NCI-H2227 treated with DMSO at 0.1 percent for 48 hours (cell line): ENCODE data around the gene MOSPD3.

Experiments
- DNase-seq: peaks from one replicate; lab custom pipeline; 2025; lab: John Stamatoyannopoulos, UW

MOSPD3 gene

DNA sequence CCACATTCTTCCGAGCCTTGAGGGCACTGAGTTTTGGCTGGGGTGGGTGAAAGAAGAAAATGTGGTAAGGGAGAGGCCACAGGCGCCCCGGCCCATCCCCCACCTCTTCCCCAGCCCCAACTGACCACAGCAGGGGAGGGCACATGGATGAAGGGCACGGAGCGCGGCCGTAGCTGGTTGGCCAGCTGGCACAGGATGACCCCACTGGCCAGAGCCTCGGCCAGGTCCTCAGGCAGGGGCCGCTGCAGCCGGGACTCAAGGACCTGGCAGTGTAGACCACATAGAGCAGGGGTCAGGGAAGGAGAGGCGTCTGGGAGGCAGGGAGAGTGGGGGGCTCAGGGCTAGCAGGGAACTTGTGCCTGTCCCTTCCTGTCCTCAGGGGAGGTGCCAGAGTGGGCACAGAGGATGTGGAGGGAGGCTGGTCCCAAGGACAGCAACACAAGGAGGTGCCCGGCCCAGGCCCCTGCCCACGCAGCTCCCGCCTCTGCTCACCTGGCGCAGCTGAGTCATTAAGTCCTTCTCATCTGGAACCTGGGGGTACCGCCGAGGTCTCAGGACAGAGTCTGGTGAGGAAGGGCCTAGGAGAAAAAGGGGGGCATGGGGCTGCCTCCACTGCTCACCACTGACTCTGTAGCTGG, 36.5 kb upstream of the MOSPD3 start:
- no peak for DNase-seq

DNA sequence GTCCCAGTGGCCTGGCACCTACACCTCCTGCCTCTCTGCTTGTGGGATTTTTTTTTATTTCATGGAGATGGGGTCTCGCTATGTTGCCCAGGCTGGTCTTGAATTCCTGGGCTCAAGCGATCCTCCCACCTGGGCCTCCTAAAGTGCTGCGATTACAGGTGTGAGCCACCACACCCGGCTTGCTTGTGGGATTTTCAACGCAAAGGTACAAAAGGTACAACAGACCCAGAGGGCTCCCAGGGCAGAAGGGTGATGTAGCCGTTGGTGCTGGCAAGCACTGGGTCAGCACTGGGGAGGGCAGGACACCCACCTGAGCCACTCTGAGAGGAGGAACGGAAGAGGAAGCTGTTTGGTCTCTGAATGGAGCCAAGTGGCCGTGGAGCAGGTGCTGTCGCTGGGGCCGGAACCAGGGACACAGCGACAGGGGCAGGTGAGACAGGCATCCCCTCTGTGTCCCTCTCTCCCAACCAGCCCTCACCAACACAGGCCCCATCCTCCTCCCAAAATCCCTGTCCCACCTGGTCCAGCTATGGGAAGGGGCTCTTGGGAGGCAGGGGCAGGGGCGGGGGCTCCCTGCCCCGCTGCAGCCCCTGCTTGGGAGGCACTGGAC, 35.9 kb upstream of the MOSPD3 start:
- no peak for DNase-seq

DNA sequence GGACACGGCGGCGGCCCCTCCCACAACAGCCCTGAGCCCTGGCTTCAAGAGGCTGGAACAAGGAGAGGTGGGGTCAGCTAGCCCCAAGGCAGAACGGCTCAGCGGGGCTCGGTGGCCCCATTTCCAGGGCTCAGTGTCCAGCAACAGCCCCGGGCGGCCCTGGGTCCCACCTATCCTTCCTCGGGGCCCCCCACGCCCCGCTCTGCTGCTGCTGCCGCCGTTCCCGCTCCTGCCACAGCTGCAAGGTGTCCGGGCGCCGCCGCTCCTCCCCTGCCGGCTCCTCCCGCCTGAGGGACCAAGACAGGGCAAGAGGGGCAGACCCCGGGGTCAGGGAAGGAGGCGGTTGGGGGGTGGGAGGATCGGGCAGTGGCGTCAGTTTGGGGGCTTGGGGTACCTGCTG, 35.2 kb upstream of the MOSPD3 start:
- DNase-seq, result no peak

DNA sequence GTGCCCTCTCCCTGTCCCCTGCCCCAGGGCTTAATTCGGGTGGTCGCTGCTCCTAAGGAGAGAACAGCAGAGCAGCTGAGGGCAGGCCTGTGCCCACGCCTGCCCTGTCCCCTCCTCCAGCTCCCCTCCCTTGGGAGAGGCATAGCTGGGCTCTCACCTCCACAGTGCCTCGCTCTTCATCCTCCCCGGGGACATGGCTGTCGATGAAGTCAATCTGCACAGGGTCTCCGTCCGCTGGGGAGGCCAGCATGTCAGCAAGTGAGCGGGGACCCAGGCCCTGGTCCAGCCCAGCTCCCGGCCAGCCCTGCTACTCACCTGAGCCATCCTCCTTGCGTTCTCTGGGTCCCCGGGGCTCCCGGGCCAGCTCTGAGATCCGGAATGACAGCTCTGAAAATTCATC, 34.8 kb upstream of the MOSPD3 start:
- DNase-seq, result no peak

DNA sequence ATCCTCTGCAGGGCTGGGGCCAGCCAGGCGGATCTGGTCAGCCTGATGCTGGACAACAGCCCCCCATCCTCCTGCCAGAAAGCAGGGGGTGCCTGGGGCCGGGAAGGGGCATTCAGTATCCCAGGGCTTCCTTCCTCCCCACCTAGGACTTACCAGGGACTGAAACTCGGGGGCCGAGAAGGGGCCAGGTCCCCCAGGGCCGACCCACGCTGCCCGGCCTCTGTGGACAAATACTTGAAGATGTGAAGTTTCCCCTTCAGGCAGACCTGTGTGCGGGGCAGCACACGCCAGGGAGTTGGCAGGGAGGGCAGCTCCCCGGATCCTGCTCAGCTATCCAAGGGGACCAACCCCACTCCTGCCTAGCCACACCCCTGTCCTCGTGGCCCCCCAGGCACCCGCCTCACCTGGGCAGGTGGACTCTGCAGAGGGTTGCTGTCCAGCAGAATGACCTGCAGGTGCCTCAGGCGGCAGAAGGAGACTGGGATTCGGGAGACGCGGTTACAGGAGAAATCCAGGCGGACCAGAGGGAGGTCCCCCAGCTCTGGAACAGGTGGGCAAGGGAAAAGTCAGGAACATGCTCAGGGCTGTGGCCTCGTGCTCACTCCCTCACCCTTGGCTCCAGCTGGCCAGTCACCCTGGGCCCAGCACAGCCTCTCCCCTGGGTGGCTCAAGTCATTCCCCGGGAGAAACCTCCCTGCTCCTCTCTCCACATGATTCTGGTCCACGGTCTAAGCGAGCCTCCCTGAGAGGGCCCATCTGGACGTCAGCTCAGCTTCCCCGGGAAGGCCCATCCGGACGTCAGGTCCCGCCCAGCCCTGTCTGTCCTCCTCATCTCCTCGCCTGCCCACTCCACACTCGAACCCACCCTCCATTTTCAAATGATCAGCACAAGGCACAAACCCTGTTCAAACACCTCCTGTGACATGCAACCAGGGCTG, 33.8 kb upstream of the MOSPD3 start:
- DNase-seq, result no peak

DNA sequence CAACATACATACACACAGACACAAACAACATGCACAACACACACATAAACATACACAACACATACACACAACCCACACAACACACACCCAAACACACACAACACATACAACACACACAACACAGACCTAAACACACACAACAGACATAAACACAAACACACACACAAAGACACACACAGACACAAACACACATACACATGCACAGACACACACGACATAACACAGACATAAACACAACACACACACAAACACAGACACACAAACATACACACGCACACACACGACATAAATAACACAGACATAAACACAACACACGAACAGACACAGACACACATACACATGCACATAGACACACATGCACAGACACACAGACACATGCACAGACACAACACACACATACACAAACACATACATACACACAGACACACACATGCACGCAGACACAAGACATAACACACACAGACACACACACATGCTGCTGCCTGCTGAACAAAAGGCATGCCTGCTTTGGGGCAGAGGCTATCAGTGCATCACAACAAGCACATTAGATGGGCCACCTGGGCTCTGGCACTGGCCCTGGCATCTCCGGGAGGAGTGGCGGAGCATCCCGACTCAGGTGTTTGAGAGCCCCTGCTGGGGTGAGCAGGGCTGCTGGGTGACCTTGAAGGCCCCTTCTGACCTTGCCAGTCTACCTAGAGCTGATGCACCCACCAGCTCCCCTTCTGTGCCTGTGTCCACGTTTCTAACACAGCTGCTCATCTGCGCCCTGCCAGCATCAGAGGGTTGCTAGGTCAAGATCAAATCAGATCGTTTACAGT, 31.7 kb upstream of the MOSPD3 start:
- DNase-seq, result no peak

DNA sequence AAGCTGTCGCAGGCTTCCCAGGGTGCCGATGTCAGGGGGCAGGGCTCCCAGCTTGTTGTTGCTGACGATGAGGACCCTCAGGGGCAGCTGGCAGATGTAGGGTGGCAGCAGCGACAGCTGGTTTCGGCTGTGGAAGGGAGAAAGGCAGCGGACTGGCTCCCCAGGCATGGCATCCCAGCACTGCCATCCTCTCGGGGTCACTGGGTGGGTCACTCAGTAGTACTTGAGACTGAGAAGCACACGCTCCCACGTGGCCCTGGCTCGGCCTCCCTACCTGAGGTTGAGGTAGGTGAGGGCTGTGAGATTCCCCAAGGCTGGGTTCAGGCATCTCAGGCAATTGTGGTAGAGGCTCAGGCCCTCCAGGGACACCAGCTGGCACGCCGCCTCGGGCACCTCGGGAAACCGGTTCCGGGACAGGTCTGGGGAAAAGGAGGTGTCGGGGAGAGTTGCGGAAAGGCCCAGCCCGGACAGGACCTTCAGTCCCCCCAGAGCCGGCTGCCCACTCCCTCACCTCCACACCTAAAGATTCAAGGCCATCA, 30.2 kb upstream of the MOSPD3 start:
- no peak for DNase-seq

DNA sequence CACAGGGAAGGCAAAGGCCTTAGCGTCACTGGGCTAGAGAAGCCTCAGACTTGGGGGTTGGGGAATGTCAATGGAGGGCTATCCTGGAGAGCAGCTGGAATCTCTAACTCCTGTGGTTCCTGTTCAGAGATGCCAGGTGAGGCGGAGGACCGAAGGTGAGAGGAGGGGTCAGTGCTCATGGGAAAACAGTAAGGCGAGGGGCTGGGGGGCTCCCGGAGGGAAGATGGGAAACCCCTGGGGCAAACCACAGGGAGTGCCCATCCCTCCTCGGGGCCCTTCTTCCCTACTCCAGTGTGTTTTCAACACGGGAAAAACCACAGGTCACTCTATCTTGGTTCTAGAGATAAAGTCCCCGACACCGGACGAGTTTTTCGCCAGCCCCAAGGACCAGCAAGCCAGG, 29.7 kb upstream of the MOSPD3 start:
- DNase-seq, result no peak

DNA sequence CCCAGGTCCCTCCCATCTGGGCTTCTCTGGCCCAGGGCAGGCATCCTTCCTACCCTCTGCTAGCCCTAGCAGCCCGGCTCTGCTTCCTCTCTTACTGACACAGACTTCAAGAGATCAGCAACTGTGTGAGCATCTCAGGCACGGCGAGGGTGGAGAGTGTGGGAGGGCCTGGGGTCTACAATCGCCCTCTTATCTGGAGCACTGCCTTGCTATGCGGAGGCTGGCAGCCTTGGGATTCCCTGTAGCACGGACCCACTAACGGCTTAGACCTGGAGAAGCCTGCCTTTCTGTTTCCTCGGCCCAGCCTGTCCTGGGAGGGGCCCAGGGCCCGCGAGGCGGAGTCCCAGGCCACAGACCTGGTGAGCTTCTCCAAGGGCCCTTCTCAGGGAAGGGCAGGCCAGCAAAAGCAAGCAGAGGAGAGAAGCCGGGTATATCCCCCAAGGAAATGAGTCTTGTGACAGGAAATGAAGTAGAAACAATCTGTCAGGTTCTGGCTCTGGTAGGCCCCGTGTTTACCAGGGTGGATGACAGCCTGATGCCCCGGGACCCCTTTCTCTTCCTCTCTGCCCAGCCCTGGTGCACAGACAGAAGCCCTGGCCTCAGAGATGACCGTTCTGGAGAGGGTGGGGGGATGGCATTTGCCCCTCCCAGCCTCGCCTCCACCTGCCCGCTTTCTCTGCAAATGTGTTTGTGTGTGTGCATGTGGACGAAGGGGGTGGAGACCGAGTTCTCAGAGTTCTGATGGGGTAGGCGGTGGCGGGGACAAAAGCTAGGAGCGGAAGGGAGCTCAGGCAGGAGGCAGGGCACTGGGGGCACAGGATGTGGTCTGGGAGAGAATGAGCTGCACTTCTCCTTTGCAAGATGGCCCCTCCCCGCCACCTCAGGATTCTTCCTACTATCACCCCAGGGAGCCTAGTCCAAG, 28.9 kb upstream of the MOSPD3 start:
- DNase-seq, result peak; percentile 34

DNA sequence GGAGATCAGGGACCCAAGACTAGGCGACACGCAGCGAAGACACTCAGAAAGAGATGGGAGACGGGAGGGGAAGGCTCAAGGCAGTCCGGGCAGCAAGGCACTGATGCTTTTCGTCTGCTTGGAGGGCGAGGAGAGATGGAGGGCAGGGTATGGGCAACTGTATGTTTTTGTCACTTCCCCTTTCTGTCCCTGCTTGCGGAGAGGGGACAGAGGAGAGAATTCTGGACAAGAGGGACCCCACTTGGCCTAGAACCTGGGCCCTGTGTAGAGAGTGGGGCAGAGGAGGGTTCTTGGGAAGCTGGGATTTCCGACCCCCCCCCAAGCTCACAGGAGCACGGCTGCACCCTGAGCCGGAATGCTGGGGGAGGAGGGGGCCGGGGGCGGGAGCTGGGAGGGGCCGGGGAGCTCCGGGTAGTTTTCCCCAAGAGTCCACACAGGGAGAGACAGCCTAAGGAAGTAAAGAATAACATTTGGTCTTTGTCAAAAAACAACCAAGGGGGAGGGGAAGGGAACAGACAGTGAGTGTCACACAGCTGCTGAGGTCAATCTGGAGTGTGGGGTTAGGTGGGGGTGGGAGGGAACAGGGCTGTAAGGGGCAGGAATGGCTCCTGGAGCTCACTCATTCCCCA, 28.2 kb upstream of the MOSPD3 start:
- peak; percentile 45 for DNase-seq

DNA sequence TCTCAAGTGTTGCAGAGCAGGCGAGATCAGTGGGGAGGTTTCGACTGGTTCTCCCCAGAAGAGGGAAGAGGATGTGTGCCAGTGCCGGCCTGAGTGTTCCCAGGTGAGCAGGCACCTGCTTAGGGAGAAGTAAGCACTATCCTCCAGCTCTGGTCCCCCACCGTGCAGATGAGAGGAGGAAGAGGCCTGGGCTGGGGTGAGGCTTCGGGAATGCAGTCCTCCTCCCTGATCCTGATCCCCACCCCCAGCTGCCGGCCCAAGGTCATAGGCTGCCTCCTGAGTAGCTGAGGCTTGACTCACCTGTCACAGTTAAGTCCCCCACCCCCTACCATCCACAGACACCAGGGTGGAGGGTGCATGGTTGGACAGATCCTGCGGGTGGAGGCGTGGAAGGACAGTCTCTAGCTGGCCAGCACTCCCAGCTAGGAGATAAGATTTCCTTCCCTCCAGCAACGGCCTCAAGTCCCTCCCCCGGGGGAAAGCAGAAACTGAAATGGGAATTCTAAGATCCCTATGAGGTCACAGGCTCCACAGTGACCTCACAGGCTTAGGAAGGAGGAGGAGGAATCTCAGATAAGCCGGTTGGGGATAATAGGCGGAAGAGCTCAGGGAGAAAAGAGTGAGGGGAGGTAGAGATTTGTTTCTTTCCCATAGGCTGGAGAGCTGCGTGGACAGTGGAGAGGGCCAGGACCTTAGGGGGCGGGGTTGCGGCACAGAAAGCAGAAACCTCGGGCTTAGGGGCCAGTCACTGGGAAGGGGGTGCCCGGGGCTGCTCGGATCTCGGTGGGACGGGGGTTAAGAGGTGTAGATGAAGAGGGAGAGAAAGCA, 27.4 kb upstream of the MOSPD3 start:
- peak; percentile 27 for DNase-seq

DNA sequence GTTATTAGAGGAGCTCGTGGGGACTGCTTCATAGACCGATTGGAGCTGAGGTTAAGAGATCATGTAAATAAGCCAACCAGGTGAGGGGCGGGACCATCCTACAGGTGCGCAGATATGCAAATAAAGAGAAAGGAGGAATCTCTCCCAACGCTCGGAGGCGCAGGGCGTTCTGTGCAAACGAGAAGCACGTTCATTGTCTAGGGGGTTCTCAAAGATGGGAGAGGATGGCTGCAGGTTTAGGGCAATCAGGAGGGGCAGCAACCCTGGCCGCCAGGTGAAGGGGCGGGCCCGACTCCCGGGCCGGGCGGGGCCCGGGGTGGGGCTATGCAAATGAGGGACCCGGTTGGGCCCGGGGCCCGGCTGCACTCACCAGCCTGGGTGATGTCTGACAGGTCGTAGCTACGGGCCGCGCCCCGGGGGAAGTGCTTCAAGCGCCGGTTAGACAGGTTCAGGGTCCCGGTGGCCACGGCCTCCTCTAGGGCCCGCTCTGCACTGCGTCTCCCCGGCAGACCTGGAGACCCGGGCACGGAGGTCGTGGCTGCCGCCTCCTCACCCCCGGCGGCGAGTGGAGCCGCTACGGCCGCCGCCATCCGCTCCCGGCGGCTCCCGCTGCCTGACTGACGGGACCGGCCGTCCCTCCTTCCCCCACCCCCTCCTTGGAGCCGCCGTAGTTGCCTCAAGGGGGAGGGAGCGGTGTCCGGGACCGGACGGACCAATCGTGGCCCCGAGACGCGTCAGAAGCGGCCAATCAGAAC, 26.7 kb upstream of the MOSPD3 start, which contains the start of gene LRCH4:
Gene LRCH4 (minus strand): TSS at position 619 of the 755 bp plus-strand sequence. CDS start 29 bp downstream, at position 590.
- no peak for DNase-seq

DNA sequence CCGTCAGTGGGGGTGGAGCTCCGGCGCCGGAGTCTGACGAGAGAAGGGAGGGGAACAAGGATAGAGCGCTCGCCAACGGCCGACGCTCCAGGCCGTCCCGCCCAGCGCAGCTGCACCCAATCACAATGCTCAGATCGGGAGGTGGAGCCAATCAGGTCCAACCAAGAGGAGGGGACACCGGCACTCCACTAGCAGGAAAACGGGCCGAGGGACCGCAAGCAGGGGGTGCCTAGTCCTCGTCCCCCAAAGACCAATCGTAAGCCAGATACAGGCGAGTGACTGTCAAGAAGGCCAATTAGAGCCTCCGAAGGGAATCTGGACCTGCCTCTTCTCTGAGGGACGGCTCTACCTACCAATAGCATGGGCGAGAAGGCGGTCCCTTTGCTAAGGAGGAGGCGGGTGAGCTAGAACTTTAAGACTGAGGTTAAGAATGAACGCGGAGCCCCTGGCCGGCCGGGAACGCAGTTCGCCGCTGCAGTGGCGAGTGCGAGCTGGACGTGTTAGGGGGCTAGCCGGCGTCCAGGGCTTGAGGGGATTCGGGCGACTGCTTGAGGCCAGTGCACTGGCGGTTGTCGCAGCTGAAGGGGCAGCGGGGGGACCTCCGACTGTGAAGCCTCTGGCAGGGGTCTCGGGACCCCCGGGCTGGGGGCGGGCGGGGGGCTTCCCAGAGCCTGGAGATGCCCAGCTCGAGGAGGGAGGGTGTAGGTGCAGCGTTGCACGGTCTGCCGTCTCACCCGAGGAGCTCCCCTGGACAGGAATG, 25.9 kb upstream of the MOSPD3 start, which contains the start of gene FBXO24:
Gene FBXO24 (plus strand): TSS at position 63 of the 760 bp plus-strand sequence. CDS start 298 bp downstream, at position 361.
- DNase-seq, result peak; percentile 99

DNA sequence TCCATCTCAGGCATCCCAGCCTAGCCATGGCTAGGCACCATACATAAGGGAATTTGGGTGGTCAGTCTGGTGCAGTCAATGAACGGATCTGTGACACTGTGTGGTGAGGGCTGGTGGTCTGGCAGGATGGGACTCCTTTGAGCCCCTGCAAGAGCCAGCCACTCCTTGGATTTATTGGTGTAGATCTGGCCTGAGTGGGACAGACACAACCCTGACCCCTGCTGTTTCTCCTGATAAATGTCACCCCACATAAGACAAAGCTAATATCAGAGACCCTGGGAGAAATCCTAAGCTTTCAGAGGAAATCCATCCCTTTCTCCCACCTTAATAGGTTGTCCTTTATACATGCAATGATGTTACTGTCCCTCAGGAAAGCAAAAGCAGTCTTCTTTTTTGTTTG, 23.9 kb upstream of the MOSPD3 start:
- no peak for DNase-seq

DNA sequence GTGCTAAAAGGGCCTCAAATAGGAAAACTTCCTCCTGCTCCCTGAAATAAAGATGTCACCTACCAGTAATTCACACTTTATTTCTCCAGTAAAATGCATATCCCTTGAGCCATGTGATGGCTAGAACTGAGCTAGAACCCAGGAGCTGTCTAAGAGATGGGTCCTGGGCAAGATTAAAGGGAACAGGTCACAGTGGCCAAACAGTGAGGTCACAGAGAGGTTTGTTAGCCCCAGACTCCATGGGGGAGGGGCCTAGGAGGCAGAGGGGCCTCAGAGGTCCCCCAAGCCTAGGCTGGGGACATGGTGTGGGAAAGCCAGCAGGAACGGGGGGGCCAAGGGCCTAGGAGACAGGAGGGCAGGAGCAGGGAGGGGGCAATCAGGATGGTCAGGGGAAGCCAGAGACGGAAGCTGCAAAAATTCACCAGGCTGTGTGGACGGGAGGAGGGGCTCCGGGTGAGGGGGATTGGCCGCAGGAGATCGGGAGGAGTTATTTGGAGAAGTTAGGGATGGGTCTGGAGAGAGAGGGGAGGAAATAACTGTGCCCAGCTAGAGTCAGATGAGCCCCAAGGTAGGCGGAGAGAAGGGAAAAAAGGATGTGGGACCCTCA, 22.9 kb upstream of the MOSPD3 start:
- no peak for DNase-seq

DNA sequence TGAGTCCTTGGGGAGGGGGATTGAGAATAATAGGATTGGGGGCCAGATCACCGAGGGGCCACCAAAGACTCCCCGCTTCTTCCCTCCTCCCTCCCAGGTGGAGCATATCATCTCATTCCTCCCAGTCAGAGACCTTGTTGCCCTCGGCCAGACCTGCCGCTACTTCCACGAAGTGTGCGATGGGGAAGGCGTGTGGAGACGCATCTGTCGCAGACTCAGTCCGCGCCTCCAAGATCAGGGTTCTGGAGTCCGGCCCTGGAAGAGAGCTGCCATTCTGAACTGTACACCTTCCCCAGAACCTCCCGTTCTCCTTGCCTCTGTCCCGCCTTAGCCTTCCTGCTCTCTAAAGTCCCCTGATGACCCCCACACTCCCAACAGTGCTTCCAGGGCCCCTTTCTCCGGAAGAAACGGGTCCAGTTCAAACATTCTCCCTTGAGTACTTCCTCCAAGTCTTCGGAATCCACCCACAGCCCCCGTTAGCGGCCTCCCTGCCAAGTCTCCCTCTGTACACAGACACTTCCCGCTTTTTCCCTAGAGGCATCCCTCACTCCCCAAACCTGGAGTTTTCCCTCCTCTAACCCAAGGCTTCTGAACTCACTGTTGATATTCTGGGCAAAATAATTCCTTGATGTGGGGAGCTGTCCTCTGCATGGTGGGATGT, 22.1 kb upstream of the MOSPD3 start:
- no peak for DNase-seq

DNA sequence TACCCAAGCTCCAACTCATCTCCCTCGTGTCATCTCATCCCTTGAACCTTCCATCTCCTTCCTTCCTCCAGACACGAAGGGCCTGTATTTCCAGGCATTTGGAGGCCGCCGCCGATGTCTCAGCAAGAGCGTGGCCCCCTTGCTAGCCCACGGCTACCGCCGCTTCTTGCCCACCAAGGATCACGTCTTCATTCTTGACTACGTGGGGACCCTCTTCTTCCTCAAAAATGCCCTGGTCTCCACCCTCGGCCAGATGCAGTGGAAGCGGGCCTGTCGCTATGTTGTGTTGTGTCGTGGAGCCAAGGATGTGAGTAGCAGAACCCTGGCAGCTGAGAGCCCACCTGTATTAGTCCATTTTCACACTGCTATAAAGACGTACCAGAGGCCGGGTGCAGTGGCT, 20.7 kb upstream of the MOSPD3 start:
- no peak for DNase-seq
